ENCODE measurements around the gene RNGTT.

Gene RNGTT

DNA sequence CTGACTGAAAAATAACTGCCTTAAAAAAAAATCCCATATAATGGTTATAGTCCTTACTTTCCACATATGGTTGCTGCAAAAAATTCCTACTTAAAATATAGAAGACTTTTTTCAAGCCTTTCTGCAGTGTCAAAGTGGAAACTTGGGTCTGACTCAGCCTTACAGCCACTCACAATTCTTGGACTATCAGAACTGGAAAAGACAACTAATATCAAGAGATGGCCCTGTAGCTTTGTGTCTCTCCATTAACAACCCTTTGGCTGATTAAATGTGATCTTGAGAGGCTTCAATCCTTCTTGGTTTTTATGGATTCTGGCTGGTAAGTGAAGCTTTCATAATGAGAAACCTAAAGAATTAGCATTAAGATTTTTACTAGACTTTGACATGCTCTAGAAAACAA, 307.8 kb downstream of the RNGTT start:
- DNase-seq (ENCODE audit: low read depth) = no peak

- no peak for DNase-seq (ENCODE audit: low read depth)
Observed at GRCh38 chr6:88653936-88654335, 309.5 kb downstream of the RNGTT start.

- DNase-seq (ENCODE audit: low read depth) = no peak
Observed at GRCh38 chr6:88651400-88651799, 312.0 kb downstream of the RNGTT start.

DNA sequence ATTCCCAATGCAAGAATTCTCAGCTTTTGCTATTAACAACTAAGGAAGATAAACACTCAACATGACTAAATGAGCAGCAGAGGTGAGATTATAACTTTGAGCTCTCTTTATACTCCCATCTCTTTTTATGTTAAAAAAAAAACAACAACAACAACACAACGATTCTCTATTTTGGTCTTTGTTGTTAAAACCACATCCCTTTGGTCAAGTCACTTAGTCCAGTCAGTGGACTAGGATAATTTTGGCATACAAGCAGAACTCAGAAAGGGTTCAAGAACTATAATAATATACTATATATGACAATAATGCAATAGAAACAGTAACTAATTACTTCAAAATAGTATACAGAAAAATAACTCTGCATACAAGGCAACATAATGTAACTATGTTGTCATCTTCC, 312.4 kb downstream of the RNGTT start:
- DNase-seq (ENCODE audit: low read depth) = no peak

DNA sequence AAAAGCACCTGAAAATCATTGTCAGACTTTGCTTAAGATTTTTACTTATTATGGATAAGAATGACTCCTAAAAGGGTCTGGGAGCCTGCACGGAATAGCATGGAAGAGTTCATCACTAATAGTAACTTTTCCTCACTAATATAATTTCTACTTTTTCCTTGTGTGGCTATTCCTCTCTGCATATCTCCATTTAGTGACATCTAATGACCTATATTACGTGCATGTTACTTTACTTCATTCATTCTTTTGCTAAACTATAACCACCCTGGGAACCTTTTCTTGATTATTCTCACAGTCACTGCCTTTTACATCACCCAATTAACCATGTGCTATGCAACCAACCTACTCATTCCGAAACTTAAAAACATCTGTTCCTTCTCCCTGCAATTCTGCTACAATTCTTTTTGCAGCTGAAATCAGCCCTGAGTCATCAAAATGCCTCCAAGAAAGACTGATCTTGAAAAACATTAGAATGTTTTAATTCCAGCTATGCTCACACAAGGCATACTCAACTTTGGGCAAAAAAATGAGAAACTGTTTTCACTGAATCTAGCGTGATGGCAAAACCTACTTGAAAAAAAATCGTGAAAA, 313.3 kb downstream of the RNGTT start:
- DNase-seq (ENCODE audit: low read depth) = no peak

GRCh38 chr6:88641178-88641903, 322.1 kb downstream of the RNGTT start:
- no peak for DNase-seq (ENCODE audit: low read depth)

GRCh38 chr6:88637761-88638545, 325.5 kb downstream of the RNGTT start:
- DNase-seq (ENCODE audit: low read depth) = no peak

GRCh38 chr6:88636871-88637270, 326.5 kb downstream of the RNGTT start:
- DNase-seq (ENCODE audit: low read depth) = no peak

- DNase-seq (ENCODE audit: low read depth) = no peak
Observed at GRCh38 chr6:88633782-88634181, 329.6 kb downstream of the RNGTT start.

DNA sequence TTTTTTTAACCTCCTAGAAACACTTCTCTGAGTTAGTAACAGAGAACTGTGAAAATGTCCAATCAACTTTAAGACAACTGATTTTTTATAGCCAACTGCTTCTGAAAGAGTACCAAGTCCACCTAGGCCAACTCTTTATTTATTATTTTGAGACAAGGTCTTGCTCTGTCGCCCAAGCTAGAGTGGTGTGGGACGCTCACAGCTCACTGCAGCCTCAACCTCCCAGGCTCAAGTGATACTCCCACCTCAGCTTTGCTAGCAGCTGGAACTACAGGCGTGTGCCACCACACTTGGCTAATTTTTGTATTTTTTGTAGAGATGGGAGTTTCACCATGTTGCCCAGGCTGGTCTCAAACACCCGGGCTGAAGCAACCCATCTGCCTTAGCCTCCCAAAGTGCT, 331.6 kb downstream of the RNGTT start:
- no peak for DNase-seq (ENCODE audit: low read depth)

DNA sequence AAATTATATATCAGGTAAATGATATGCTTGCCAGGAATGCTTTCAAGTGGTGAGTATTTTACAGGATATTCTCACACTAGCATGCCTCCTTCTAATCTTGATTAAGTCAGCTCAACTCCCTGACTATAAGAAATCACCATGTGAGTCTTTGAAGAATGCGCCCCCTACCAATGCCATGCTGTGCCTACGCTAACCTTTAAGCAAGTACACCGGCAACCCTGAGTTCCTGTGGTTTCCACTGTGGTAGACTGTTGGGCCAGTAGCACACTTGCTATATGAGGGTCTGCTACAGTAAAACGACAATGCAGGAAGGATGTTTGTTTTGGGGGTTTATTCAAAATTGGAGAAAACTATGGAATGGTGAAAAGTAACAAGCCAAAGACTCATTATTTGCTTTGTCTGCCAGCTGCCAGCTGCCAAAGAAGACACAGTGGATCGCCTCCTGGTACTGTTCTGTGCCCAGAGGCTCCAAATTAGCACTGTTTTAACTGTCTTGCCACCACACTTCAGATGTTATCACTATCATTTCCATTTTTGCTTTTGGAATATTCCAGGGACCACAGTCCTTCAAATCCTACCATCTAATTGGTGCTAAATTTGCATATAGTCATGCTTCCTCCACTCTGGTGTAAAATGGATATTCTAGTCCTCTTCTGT, 333.5 kb downstream of the RNGTT start:
- DNase-seq (ENCODE audit: low read depth) = no peak

- no peak for DNase-seq (ENCODE audit: low read depth)
Observed at GRCh38 chr6:88626460-88626859, 337.0 kb downstream of the RNGTT start.

DNA sequence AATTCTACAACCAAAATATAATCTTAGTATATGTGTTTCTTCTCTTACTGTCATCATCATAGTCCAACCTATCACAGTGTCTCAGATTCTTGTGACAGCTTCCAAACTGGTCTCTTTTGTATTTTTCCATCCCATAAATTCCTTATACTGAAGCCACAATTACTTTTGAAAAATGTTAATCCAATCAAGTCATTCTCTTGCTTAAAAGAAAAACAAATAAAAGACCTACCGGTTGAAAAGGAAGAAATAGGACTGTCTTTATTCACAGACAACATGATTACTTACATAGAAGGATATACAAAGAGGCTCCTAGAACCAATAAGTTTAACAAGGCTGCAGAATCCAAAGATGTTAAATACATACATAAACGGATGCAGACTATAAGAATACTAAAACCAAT, 339.9 kb downstream of the RNGTT start:
- DNase-seq (ENCODE audit: low read depth) = no peak

DNA sequence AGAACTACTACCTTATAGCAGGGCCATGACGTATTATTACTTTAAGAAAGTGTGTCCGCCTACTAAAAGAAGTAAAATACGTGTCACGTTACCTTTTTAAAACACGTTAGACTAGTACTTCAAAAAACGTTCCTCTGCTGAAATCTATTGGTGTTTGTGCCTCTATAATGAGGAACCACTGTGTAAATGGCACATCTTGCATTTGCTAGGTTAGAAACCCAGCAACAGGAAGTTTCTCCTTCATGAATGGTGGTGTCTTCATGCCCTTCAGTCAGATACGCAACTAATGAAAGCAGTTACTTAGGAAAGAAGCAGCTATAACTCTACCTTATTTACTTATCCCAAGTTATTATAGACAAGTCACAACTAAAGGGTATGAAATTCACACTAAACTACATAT, 343.5 kb downstream of the RNGTT start:
- DNase-seq (ENCODE audit: low read depth) = no peak

DNA sequence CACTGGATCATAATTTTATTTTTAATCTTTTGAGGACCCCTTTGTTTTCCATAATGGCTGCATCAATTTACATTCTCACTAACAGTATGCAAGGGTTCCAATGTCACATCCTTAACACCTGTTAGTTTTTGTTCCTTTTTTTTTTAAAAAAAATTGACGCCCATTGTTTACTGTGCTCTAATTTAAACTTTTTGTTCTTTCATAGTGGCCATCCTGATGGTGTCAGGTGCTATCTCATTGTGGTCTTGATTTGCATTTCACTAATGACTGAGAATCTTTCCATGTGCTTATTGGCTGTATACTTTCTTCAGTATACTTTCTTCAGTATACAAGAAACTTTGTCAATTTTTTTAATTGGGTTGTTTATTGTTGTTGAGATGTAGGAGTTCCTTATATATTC, 347.0 kb downstream of the RNGTT start:
- no peak for DNase-seq (ENCODE audit: low read depth)

- DNase-seq (ENCODE audit: low read depth) = no peak
Observed at GRCh38 chr6:88614316-88614877, 349.0 kb downstream of the RNGTT start.

DNA sequence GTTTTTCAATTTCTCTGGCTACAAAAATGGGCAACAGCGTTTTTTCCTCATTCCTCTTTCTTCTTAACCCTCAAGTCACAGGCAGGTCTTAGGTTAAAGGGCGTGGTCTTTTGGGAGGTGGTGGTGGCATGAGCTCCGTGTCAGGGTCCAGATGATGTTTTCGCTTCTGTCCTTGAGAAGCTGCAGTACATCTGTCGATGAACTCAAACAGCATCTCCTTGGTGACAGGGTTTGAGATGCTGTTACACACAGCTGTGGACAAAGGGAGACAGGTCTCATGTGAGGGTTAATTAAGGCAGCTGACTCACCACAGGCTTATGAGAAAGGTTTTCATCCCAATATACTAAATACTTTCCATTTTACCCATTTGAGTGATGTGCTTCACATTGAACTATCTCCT, 350.8 kb downstream of the RNGTT start:
- DNase-seq (ENCODE audit: low read depth) = no peak

- DNase-seq (ENCODE audit: low read depth) = no peak
Observed at GRCh38 chr6:88611721-88612120, 351.7 kb downstream of the RNGTT start.

DNA sequence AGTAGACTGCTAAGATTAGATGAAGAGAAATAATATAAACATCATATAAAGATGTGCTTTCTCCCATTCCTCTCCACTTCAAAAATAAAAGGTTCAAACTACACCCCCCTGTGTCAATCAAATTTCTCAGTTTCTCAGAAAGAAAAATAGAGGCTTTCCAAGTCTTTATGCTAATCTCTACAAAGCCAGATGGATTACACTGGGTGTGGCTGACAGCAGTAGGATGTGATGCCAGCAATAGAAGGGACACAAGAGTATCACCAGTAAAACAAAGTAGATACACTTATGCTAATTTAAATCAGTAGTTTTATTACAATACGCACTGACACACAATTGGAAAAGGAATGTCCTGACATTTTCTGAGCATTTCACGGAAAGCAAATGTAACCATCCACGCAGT, 353.4 kb downstream of the RNGTT start:
- DNase-seq (ENCODE audit: low read depth) = no peak

DNA sequence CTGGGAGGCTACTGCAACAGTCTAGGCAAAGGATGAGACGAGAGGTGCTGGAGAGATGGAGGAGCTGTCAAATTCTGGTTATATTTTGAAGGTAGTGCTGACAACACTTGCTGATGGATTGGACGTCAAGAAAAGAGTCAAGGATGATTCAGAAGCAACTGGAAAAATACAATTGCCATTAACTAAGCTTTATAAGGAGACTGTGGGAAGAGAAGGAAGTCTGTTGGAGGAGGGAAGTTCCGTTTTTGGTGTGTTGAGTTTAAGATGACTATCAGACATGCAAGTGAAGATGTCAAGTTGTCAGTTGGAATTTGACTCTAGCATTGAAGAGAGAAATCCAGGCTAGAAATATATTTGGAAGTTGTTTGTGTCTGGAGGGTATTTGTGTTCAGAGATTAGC, 358.1 kb downstream of the RNGTT start:
- no peak for DNase-seq (ENCODE audit: low read depth)

DNA sequence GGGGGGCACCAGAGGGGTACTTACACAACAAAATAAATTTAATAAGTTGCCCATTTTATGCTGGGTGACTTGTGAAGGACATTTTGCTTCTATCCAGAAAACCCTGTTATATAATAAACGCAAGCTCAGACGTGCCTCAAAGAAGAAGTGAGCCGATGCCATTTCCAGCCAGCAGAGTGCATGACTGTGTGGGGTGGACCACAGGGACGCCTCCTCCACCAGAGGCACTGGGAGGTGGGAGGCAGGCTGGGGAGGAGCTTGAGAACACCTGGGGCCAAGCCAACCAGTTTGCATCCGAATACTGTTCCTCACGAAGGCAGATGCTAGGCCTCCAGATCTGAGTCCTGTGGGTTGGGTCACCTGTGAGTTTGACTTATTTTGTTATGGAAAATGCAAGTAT, 363.8 kb downstream of the RNGTT start:
- no peak for DNase-seq (ENCODE audit: low read depth)

DNA sequence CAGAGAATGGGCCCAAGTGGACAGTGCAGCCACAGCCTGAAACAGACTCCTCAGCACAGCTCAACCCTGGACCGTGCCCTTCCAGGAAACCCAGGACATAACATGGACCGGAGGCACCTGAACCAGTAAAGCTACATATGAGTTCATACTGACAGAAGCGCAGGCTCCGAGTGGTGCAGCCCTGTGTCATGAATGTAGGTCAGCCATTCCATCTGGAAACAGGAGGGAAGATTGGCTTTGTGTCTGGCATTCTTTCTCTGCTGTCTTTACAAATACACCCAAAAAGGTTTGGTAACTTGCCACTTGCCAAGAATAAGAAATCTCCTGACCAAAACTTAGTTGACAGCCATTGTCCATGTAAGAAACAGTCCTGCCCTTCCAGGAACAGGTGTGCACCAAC, 366.6 kb downstream of the RNGTT start:
- DNase-seq (ENCODE audit: low read depth) = no peak

DNA sequence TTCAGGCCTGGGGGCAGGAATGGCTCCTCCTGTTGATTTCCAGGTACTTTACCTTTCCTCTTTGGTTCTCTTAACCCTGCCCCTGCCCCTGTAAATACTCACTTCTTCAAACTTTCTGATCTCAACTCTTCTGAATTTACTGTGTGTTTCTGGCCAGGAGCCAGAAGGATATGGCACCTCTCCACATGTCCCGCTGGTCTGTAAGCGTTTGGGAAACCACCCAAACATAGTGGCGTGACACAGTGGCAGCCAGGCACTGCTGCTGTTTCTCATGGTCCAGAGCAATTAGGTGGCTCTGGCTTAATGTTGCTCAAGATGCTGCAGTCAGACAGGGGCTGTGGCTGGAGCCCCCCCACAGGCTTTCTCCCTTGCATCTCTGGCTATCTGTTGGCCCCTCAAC, 374.5 kb downstream of the RNGTT start:
- DNase-seq (ENCODE audit: low read depth) = no peak

Measured in HS-27A (cell line).